KMS-11 (cell line): ENCODE data around the gene STAG1.
"Not testable (repeated sequence)": the region's sequence is repeated elsewhere in the genome, so short reads cannot be mapped to it uniquely, and the experiment has no call there.

Source experiments
- H2AFZ ChIP-seq: fragments of 200-600 bp; sonication (generic); 2 replicates; pipeline ENCODE4 v1.6.1; 2016; ENCODE audit warnings: antibody characterized with exemption, mixed run types, low read depth
- H3K27ac ChIP-seq: fragments of 200-600 bp; sonication (generic); 2 replicates; pipeline ENCODE4 v1.6.1; 2016; ENCODE audit warnings: mild to moderate bottlenecking, mixed run types
- H3K27me3 ChIP-seq: fragments of 200-600 bp; sonication (generic); 2 replicates; pipeline ENCODE4 v1.6.1; 2017; ENCODE audit warnings: mild to moderate bottlenecking, low read depth, mixed run types, moderate library complexity; ENCODE audit not compliant: insufficient read depth
- H3K36me3 ChIP-seq: fragments of 200-600 bp; sonication (generic); 2 replicates; pipeline ENCODE4 v1.6.1; 2017; ENCODE audit warnings: mild to moderate bottlenecking, mixed run types; ENCODE audit not compliant: insufficient read depth
- H3K4me1 ChIP-seq: fragments of 200-600 bp; sonication (generic); 2 replicates; pipeline ENCODE4 v1.6.1; 2016; ENCODE audit warnings: mild to moderate bottlenecking, low read depth, mixed run types; ENCODE audit not compliant: poor library complexity, severe bottlenecking
- H3K4me2 ChIP-seq: fragments of 200-600 bp; sonication (generic); 2 replicates; pipeline ENCODE4 v1.7.0; 2016; ENCODE audit warnings: mild to moderate bottlenecking, mixed run types
- H3K4me3 ChIP-seq: fragments of 200-600 bp; sonication (generic); IDR thresholded peaks from 2 replicates; pipeline ENCODE4 v1.6.1; 2017; ENCODE audit warnings: low read depth, low read length, mixed read lengths; ENCODE audit not compliant: insufficient read depth
- H3K79me2 ChIP-seq: fragments of 200-600 bp; sonication (generic); 2 replicates; pipeline ENCODE4 v1.6.1; 2016; ENCODE audit warnings: low read depth, mixed run types; ENCODE audit not compliant: insufficient read depth
- H3K9ac ChIP-seq: fragments of 200-600 bp; sonication (generic); 2 replicates; pipeline ENCODE4 v1.6.1; 2016; ENCODE audit warnings: mild to moderate bottlenecking, mixed run types
- H4K20me1 ChIP-seq: fragments of 200-600 bp; sonication (generic); 2 replicates; pipeline ENCODE4 v1.6.1; 2016; ENCODE audit warnings: mild to moderate bottlenecking, mixed run types; ENCODE audit not compliant: insufficient read depth
- CTCF ChIP-seq: fragments of 200-600 bp; sonication (generic); conservative IDR thresholded peaks from 2 replicates; pipeline ENCODE4 v1.6.1; 2017; ENCODE audit warnings: low read depth, mild to moderate bottlenecking, antibody characterized with exemption, low read length, moderate library complexity, mixed read lengths

The STAG1 gene

DNA sequence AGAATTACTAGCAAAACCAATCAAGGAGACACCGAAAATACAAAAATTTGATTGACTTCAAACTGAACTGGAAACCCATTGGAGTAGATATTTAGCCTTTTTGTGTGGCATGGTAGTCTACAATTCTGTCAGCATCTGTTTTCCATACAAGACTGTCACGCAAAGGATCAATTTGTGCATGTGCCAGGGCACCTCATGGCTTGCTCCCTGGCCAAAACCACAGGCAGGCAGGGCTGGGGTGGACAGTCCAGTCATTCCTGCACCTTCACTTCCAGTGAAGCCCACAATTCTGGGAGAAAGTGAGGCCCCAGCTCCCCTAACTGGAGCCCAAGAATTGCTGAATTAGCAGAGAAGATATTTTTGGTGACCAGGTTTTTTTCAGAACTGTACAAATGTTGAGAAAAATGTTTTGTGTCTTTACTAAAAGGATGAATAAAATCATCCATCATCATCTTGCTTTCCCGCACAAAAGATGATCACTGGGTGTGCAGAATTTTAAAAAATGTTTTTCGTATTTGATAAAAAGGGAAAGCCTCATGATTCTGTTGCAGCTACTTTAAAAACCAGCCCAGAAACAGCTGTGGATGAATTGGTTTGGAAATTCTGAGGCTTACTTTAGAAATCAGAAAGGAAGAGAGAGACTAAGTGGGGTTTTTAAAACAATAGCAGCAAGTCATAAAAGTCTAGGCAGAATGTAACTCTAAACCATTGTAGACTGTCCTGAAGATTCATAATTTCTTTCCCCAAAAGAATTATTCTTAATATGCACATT lies 415.7 kb downstream of the STAG1 start:
- no peak overlapping the region for H2AFZ ChIP-seq
- H3K79me2 ChIP-seq, result no peaks in the 10 kb centered on the region
- H3K4me3 ChIP-seq, result no peak overlapping the region
- H3K4me2 ChIP-seq, result no peak overlapping the region
- peaks cover 15% of the 10 kb centered on the region for H3K4me1 ChIP-seq
- no peak for TF ChIP-seq CTCF
- no peaks in the 10 kb centered on the region for H4K20me1 ChIP-seq
- H3K9ac ChIP-seq, result no peak overlapping the region
- no peak overlapping the region for H3K27ac ChIP-seq
- H3K27me3 ChIP-seq, result no peaks in the 10 kb centered on the region
- H3K36me3 ChIP-seq, result peaks cover 3% of the 10 kb centered on the region; the same call in 1 of the 2 replicates

GRCh38 chr3:136334726-136335125 lies 417.5 kb downstream of the STAG1 start:
- H3K27me3 ChIP-seq, H3K4me2 ChIP-seq, H3K9ac ChIP-seq, H3K36me3 ChIP-seq, H2AFZ ChIP-seq, H3K27ac ChIP-seq, H4K20me1 ChIP-seq, H3K79me2 ChIP-seq, H3K4me3 ChIP-seq: not testable (repeated sequence)
- H3K4me1 ChIP-seq, result peaks cover 15% of the 10 kb centered on the region

- Histone ChIP-seq H3K4me1 (peaks cover 15% of the 10 kb centered on the region), H3K27ac (no peak overlapping the region), H3K9ac (no peak overlapping the region), H3K27me3 (no peaks in the 10 kb centered on the region), H2AFZ (no peak overlapping the region), H3K4me3 (no peak overlapping the region), H3K36me3 (peaks cover 3% of the 10 kb centered on the region; the same call in 1 of the 2 replicates), H3K4me2 (no peak overlapping the region), H4K20me1 (no peaks in the 10 kb centered on the region), H3K79me2 (no peaks in the 10 kb centered on the region)
- no peak for TF ChIP-seq CTCF
Observed at GRCh38 chr3:136334209-136334608, 418.0 kb downstream of the STAG1 start.

GRCh38 chr3:136332776-136333175 lies 419.4 kb downstream of the STAG1 start:
- no peaks in the 10 kb centered on the region for H4K20me1 ChIP-seq
- H3K4me3 ChIP-seq, result no peak overlapping the region
- no peak overlapping the region for H3K4me2 ChIP-seq
- H3K27ac ChIP-seq, result no peak overlapping the region
- TF ChIP-seq CTCF, result no peak
- H3K36me3 ChIP-seq, result peaks cover 3% of the 10 kb centered on the region; the same call in 1 of the 2 replicates
- H2AFZ ChIP-seq, result no peak overlapping the region
- peaks cover 15% of the 10 kb centered on the region for H3K4me1 ChIP-seq
- H3K9ac ChIP-seq, result no peak overlapping the region
- H3K79me2 ChIP-seq, result no peaks in the 10 kb centered on the region
- H3K27me3 ChIP-seq, result no peaks in the 10 kb centered on the region

DNA sequence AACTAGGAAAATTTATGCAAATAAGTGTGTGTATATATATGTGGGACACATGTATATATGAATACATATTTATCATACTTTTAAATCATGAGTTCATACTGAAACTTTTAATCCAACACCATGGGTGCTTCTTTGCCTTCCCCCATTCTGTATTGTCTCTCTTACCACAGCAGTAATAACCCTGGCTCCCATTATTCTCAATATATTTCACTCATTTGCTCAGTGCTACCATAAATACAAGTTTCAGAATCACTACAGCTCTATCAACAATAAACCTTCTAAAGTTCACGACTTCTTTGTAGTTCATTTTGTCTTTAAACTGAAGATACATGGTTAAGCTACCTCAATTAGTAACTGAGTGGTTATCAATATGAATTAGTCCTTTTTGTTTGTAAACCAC lies 419.9 kb downstream of the STAG1 start:
- Histone ChIP-seq H3K9ac (no peak overlapping the region), H2AFZ (no peak overlapping the region), H3K36me3 (no peaks in the 10 kb centered on the region), H3K27me3 (no peaks in the 10 kb centered on the region), H3K4me1 (peaks cover 11% of the 10 kb centered on the region), H3K79me2 (no peaks in the 10 kb centered on the region), H3K4me2 (no peak overlapping the region), H3K27ac (no peak overlapping the region), H4K20me1 (no peaks in the 10 kb centered on the region), H3K4me3 (no peak overlapping the region)
- TF ChIP-seq CTCF, result no peak
